ENCODE data around the gene TSEN2. TPM values are rescaled to one million over a fixed set of nuclear protein-coding genes. Genes with fewer than 3 reads are reported as not detected.

The TSEN2 gene
- total RNA-seq, 1 experiment from 2014 or later, result 22.0 TPM

- intact Hi-C loops (cut with micrococcal nuclease; ENCODE audit: unreplicated experiment) (no loop called here), in situ Hi-C loops (cut with HindIII; ENCODE audit: low pct_unique_long_range_greater_than_20kb, low sequenced_read_pairs) (no loop called here)
- H3K36me3 ChIP-seq (ENCODE audit: control insufficient read depth, insufficient read depth, low read length), result no peaks in the 10 kb centered on the region
- H3K27me3 ChIP-seq (ENCODE audit: control insufficient read depth, insufficient read depth, low read length), result no peaks in the 10 kb centered on the region
- H3K4me3 ChIP-seq (ENCODE audit: low read depth in 2 of 2, low read length in 2 of 2), result no peak overlapping the region
- POLR2A ChIA-PET, result no interaction called here
- no peak for TF ChIP-seq SIN3A (IDR thresholded peaks at IDR 0.05; ENCODE audit: borderline replicate concordance, insufficient read depth, low read depth, low read length)
- no peak for TF ChIP-seq CTCF (IDR thresholded peaks at IDR 0.05)
- no peak for TF ChIP-seq POLR2AphosphoS5 (IDR thresholded peaks at IDR 0.05; ENCODE audit: low read depth, low read length)
- TF ChIP-seq TCF7L2 (IDR thresholded peaks at IDR 0.05; ENCODE audit: low read depth, low read length), result no peak
- no peak for TF ChIP-seq REST (IDR thresholded peaks at IDR 0.05; ENCODE audit: insufficient read depth in 1 of 2, low read depth in 2 of 2, low read length in 1 of 2)
- no peaks in the 10 kb centered on the region for H3K9me3 ChIP-seq (ENCODE audit: control insufficient read depth, insufficient read depth, low read depth, low read length)
- no peak for DNase-seq (ENCODE audit: low read depth, low spot score)
- no peak overlapping the region for H3K27ac ChIP-seq (ENCODE audit: low read length)
- CTCF ChIA-PET, result no interaction called here
- no TSS peak for BruUV-seq (replicated peaks)
- H3K4me1 ChIP-seq (ENCODE audit: control insufficient read depth, insufficient read depth, low read length), result no peaks in the 10 kb centered on the region
- no peak for ATAC-seq
Measured at GRCh38 chr3:12516873-12517272, 32.6 kb downstream of the TSEN2 start.

- H3K27me3 ChIP-seq (ENCODE audit: control insufficient read depth, insufficient read depth, low read length), result no peaks in the 10 kb centered on the region
- ATAC-seq (no peak), DNase-seq (ENCODE audit: low read depth, low spot score) (no peak)
- no peaks in the 10 kb centered on the region for H3K9me3 ChIP-seq (ENCODE audit: control insufficient read depth, insufficient read depth, low read depth, low read length)
- no TSS peak for BruUV-seq (replicated peaks)
- in situ Hi-C loops (cut with HindIII; ENCODE audit: low pct_unique_long_range_greater_than_20kb, low sequenced_read_pairs), result no loop called here
- TF ChIP-seq REST (IDR thresholded peaks at IDR 0.05; ENCODE audit: insufficient read depth in 1 of 2, low read depth in 2 of 2, low read length in 1 of 2) (no peak), TCF7L2 (IDR thresholded peaks at IDR 0.05; ENCODE audit: low read depth, low read length) (no peak), CTCF (IDR thresholded peaks at IDR 0.05) (no peak), POLR2AphosphoS5 (IDR thresholded peaks at IDR 0.05; ENCODE audit: low read depth, low read length) (no peak), SIN3A (IDR thresholded peaks at IDR 0.05; ENCODE audit: borderline replicate concordance, insufficient read depth, low read depth, low read length) (no peak)
- intact Hi-C loops (cut with micrococcal nuclease; ENCODE audit: unreplicated experiment), result no loop called here
- ChIA-PET CTCF (no interaction called here), POLR2A (no interaction called here)
- no peak overlapping the region for H3K27ac ChIP-seq (ENCODE audit: low read length)
- H3K4me1 ChIP-seq (ENCODE audit: control insufficient read depth, insufficient read depth, low read length), result no peaks in the 10 kb centered on the region
- H3K36me3 ChIP-seq (ENCODE audit: control insufficient read depth, insufficient read depth, low read length), result no peaks in the 10 kb centered on the region
- no peak overlapping the region for H3K4me3 ChIP-seq (ENCODE audit: low read depth in 2 of 2, low read length in 2 of 2)
Measured at GRCh38 chr3:12518261-12519028, 34.2 kb downstream of the TSEN2 start.
